Measurements from ENCODE around the gene OR2S2.

- TF ChIP-seq CTCF (conservative IDR thresholded peaks at IDR 0.05; ENCODE audit: low read depth, low read length) (no peak), EZH2 (IDR thresholded peaks at IDR 0.05; ENCODE audit: borderline replicate concordance, low read depth, low read length, poor library complexity, severe bottlenecking) (no peak)
Observed at GRCh38 chr9:35928591-35929452, 29.1 kb downstream of the OR2S2 start.

Data from A673 (cell line).